Stimulated activated CD8-positive, alpha-beta memory T cell treated with anti-CD3 and anti-CD28 coated beads, Interleukin-7, amount 100 ng/mL, for 4 hours (primary cell): ENCODE results near the gene PIBF1.
"Not testable (repeated sequence)": the region's sequence is repeated elsewhere in the genome, so short reads cannot be mapped to it uniquely, and the experiment has no call there.

Source experiments
- DNase-seq, 2 donors: peaks; one replicate each; pipeline ENCODE4 v3.0.0-alpha.2; 2020; ENCODE audit warnings: low read depth in 2 of 2

The PIBF1 gene

GRCh38 chr13:73011751-73012150 lies 229.8 kb downstream of the PIBF1 start:
- DNase-seq = no peak

GRCh38 chr13:73015805-73016204 lies 233.9 kb downstream of the PIBF1 start:
- no peak for DNase-seq

DNA sequence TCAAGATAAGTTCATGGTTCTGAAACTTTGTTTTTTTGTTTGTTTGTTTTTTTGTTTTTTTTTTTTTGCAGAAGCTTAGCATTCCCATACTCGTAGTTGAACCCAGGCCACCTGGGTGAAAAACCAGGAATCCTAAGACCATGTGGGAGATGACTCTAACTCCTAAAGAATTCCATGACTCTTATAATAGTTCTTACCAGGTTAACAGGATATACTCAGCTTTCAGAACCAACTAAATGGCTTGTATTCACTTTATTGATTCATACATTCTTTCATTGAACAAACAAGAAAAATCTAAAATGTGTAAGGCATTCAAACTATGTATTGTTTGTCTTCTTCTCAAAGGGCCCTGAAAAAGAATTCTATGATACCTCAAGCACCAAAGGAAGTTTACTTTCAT lies 236.4 kb downstream of the PIBF1 start:
- no peak for DNase-seq

- no peak for DNase-seq
Observed at GRCh38 chr13:73025217-73026012, 243.5 kb downstream of the PIBF1 start.

GRCh38 chr13:73034901-73035300 lies 253.0 kb downstream of the PIBF1 start:
- DNase-seq = no peak

DNA sequence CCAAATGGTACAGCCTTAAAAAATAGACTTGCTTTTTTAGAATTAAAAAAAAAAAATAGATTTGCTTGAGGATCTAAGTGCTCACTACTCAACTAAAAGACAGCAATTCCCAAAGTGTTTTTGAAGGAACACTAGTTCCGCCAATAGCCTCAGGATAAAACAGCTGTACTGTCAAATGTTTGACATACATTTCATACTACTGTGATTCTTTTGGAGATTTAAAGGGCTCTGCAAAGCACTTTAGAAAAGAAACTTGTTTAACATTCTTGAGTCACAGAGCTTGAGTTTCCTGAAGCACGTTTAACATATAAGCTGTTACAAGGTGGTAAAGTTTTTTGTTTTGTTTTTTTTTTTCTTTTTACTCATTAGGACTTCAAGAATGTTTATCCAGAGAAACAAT lies 253.7 kb downstream of the PIBF1 start:
- no peak for DNase-seq

- DNase-seq = no peak
Observed at GRCh38 chr13:73036566-73036965, 254.6 kb downstream of the PIBF1 start.

DNA sequence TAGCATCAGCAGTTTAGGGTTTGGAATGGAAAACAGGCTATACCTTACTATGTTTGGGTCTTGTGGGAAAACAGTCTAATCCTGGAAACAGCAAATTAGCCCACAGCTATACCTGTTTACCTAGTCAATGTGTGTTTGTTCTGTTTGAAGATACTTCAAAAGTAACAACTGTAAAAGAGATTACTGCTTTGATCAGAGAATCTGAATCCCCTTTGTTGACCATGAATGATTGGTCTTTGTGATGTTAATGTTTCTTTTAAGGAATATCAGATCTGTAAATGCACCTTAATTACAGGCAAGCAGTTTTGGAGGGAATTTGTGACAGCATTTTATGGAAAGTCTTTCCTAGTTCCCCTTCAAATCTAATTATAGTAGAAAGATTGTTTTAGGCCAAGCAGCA lies 256.1 kb downstream of the PIBF1 start:
- no peak for DNase-seq

DNA sequence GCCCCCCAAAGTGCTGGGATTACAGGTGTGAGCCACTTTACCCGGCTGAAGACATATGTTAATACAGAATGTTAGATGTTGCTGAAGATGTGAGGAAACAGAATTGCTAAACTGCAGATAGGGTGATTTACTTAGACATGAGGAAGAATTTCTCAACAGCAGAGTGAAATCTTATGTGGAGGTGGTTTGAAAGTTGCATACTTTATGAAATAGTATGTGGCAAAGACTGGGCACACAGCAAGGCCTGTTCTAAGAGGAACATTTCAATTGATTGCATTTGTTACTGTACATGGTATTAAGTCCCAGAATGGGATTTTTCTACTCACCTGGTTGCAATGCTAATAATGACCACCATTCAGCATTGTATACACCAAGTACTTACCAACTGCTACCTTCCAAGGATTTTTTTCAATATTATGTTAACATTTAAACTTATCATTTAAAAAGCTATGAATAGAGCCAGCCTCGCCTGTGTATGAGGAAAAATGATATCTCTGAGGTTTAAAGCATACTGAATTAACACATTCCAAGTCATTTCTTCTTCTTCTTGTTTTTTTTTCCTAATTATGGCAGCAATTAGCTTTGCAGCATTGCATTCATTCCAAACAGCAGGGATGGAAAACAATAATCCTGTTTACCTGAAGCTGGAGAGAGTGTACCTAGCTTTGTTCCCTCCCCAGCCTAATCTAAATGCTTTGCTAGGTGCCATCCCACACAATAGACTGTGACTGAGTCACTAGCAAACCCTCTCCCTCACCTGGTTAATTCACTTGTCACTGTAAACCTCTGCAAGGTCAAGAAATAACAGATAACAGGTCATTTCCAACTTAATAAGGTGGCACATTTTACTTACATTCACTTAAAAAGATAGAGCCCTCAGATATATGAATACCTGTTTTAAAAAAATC lies 257.5 kb downstream of the PIBF1 start:
- DNase-seq = no peak

DNA sequence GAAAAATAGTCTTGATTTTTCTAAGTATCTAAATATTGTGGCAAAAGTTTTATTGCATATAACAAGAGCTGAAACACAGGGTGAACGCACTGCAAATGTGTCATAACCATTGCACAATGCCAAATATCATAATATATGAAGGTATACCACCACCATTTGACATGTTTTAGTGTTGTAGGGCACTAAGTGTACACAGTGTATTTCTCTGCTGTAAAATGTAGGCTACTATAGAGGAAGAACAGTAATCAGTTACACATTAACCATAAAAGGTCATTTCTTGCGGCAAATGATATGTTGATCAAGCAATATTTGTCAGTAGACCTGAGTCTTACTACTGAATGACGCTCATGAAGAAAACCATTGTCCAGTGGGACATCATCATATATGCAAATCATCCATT lies 258.6 kb downstream of the PIBF1 start:
- no peak for DNase-seq

DNA sequence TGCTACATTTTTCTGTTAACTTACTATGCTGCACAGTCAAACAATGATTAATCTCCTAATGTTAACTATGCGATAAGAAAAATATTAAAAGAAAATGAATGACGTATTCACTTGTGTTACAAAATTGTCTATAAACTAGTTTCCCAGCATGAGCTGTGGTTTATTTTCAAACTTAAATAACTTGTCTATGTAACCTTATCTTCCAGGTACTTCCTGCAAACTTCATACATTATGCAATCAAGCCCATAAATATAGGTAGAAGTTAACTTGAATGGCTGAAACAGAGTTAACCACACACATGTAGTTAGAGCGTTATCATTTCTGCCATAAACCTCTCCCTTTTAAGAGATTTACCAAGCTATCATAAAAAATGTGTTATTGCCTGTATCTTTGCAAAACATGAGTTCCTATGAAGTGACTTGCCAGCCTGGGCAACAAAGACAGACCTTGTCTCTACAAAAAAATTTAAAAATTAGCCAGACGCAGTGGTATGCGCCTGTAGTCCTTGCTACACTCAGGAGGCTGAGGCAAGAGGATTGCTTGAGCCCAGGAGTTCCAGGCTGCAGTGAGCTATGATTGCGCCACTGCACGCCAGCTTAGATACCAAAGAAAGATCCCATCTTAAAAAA lies 259.1 kb downstream of the PIBF1 start:
- no peak for DNase-seq

DNA sequence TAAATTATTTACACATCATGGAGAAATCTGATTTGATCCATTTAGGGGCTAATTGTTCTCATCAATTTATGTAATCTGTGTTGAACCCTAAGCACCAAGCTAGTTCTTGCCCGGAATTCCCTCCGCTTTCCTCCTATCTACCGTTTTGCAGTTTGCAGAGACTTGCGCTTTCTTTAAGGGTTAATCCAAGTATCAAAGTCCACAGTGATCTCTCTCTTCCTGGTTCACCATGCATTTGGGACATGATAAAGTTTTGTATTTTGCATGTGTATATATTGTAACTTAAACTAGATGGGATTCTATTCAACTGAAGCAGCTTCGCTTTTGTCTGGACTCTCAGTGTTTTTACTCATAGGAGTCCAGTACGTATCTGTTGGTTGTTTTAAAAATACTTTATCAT lies 263.1 kb downstream of the PIBF1 start:
- no peak for DNase-seq

GRCh38 chr13:73048615-73049014 lies 266.7 kb downstream of the PIBF1 start:
- DNase-seq = not testable (repeated sequence)

- DNase-seq = no peak
Observed at GRCh38 chr13:73054712-73055111, 272.8 kb downstream of the PIBF1 start.

DNA sequence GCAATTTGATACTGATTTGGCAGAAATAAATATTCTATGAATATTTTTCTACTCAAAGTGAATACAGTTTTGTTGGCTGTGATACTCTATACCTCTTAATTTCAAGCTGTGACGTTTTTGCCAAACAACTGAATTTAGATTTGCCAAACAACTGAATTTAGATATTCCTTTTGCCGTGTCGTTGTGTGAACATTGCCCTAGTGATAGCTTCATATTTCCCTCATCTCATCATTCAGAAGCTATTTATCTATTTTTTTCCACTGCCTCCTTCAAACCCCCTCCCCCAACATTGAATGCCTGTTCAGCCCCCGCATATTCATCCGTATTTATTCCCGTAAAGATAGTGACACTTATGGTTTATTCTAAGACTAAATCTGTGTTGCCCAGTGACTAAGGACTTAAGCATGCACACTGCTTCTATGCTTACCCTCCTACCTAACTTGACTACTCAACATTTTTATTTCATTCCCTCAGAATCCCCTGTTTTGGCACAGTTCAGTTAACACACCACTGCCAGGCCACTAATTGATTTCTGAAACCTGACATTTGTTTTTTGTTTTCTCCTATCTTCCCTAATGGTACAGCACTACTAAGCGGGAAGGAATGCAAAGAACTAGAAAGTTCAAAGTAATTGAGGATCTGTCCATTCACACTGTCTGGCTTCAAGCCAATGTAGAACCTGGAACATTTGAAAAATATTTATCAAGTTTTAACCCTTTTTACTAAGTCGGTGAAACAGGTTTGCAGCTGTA lies 274.1 kb downstream of the PIBF1 start:
- no peak for DNase-seq

- no peak for DNase-seq
Observed at GRCh38 chr13:73056565-73056962, 274.6 kb downstream of the PIBF1 start.

DNA sequence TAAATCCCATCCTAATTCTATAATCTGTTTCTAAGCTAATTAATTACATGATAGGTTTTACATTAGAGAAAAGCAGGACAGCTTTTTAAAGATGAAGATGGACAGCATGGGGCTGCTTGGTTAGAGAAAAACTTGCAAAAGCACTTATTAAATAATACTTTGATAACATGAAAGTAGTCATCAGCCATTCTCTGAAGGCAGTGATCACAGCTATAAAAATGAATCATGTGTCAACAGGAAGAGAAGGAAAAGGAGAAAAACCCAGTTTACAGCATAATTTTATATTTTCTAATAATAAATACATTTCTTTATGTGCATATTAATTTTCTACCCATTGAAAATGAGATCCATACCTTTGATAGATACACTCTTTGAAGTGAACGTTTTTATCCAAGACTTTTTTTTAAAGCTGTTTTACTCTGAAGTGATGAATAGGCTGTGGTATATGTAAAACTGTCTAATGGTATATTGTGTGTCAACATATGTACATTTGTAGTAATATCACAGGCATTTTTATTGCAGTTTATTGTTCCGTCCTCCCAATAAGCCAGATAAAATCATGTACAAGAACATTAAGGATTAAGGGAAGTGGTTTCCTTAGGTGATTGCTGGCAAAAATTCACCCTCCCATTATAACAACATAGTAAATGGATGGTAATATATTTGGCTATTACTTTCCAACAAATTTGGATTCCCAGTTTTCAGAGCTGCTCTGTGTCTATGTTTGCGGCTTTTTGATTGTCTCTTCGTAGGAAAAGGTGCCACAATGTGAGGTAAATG lies 275.5 kb downstream of the PIBF1 start:
- DNase-seq = no peak

- no peak for DNase-seq
Observed at GRCh38 chr13:73058064-73058313, 276.1 kb downstream of the PIBF1 start.

GRCh38 chr13:73058432-73058735 lies 276.5 kb downstream of the PIBF1 start:
- no peak for DNase-seq

DNA sequence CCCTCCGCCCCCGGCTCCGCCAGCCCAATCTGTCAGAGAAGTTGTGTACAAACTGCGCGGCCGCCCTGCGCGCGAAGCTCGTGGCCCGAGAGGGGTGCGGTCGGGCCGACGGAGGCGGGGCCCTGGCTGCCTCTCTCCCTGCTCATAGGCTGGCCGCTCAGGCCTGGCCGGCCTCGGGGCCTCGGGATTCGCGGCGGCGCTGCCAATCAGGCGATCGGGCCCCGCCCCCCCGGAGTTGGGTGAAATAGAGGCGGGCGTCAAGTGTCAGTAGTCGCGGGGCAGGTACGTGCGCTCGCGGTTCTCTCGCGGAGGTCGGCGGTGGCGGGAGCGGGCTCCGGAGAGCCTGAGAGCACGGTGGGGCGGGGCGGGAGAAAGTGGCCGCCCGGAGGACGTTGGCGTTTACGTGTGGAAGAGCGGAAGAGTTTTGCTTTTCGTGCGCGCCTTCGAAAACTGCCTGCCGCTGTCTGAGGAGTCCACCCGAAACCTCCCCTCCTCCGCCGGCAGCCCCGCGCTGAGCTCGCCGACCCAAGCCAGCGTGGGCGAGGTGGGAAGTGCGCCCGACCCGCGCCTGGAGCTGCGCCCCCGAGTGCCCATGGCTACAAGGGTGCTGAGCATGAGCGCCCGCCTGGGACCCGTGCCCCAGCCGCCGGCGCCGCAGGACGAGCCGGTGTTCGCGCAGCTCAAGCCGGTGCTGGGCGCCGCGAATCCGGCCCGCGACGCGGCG lies 277.0 kb downstream of the PIBF1 start, which contains the start of gene KLF5:
TSS of gene KLF5 (plus strand) at position 270 of the 724 bp plus-strand sequence. CDS start at position 593, 323 bp downstream.
- DNase-seq = peak; percentile 87 to 91
